IPS-15b (cell line): ENCODE data around the gene SCN9A.

ENCODE experiments used
- H3K27me3 ChIP-seq: one replicate; pipeline ENCODE4 v1.6.1; 2013; ENCODE audit warnings: low read length; ENCODE audit not compliant: control insufficient read depth, insufficient read depth
- H3K36me3 ChIP-seq: one replicate; pipeline ENCODE4 v1.6.1; 2013; ENCODE audit warnings: low read length; ENCODE audit not compliant: control insufficient read depth, insufficient read depth
- H3K4me1 ChIP-seq: one replicate; pipeline ENCODE4 v1.6.1; 2013; ENCODE audit warnings: mild to moderate bottlenecking, low read length; ENCODE audit not compliant: control insufficient read depth, insufficient read depth
- H3K4me3 ChIP-seq: one replicate; pipeline ENCODE4 v1.5.1; 2013; ENCODE audit warnings: low read depth, low read length
- H3K9ac ChIP-seq: one replicate; pipeline ENCODE4 v1.6.1; 2013; ENCODE audit warnings: low read depth, mild to moderate bottlenecking, low read length
- H3K9me3 ChIP-seq: one replicate; pipeline ENCODE4 v1.6.1; 2013; ENCODE audit warnings: mild to moderate bottlenecking, low read length; ENCODE audit not compliant: control insufficient read depth, insufficient read depth

SCN9A gene

DNA sequence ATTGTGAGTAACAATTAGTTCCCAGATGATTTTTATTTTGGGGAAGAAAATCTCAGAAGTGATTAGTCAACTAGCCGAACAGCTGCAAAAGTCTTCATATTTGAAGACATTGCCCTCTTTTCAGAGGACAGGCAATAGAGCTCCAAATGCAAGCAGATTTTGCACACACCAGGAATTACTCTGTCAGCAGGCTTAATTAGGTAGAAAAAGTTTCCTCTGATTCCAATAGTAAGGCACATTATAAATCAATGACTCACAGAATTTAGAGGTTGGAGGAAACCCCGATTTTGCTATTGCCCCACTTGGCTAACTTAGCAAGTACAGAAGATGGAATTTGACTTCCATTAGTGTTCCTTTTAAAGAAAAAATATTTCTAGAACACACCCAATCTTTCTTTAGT is 217.2 kb downstream of the SCN9A start:
- Histone ChIP-seq H3K4me1 (no peaks in the 10 kb centered on the region), H3K36me3 (no peaks in the 10 kb centered on the region), H3K9me3 (no peaks in the 10 kb centered on the region), H3K9ac (no peak overlapping the region), H3K4me3 (no peak overlapping the region), H3K27me3 (no peaks in the 10 kb centered on the region)

DNA sequence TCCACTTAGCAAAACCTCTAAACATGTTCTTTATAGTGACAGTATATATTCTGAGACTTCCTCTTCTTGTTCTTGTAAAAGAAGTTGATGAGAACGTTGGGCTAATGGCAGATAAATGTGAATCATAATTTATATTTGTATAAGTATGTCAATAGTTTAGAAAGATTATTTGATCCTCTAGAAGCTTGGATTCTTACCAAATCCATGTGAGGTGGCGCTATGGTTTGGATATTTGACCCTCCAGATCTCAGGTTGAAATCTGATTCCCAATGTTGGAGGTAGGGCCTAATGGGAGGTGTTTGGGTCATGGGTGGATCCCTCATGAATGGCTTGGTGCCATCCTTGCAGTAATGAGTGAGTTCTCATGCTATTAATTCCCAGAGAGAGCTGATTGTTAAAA is 218.2 kb downstream of the SCN9A start:
- Histone ChIP-seq H3K9me3 (no peaks in the 10 kb centered on the region), H3K36me3 (no peaks in the 10 kb centered on the region), H3K9ac (no peak overlapping the region), H3K27me3 (no peaks in the 10 kb centered on the region), H3K4me1 (no peaks in the 10 kb centered on the region), H3K4me3 (no peak overlapping the region)

DNA sequence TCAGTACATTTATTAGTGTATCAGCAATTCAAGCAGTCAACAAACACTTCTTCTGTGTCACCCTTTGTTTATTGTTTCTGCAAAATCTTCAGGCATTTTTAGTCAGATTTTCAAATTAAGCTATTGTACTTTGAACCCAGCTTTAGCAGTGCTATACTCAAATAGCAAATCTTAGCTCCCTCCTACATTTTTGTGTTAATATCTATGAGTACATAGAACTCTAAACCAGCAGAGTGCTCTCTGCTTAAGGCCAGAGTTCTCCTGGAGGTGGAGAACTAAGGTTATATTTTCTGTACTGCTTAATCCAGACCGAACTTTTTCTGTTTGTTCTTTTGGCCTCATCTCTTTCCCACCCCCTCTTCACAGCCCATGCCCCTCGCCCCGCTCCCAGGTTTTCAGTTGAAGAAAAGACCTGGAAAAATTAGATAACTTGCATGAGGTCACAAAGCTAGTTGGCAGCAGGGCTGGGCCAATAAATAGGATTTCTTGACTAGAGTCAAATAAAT is 218.7 kb downstream of the SCN9A start:
- Histone ChIP-seq H3K36me3 (no peaks in the 10 kb centered on the region), H3K4me3 (no peak overlapping the region), H3K4me1 (no peaks in the 10 kb centered on the region), H3K9me3 (no peaks in the 10 kb centered on the region), H3K27me3 (no peaks in the 10 kb centered on the region), H3K9ac (no peak overlapping the region)

DNA sequence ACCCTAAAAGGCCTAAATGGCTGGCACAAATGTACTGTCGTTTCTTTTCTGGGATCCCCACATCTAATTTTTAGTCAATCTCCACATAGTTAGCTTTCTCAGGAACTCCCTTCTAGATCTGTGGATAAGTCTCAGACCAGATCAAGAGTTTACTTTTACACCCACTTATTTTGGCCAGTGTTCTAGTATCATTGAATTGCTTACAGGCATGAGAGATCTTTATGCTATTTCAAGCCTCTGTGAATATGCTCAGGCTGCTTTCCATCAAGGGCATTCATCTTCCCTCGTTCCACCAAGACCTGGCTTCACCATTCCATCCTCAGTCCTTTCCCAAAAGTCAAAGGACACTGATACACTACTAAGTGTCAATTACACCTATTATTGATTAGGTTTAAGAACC is 220.2 kb downstream of the SCN9A start:
- no peaks in the 10 kb centered on the region for H3K36me3 ChIP-seq
- no peaks in the 10 kb centered on the region for H3K9me3 ChIP-seq
- H3K27me3 ChIP-seq: no peaks in the 10 kb centered on the region
- H3K9ac ChIP-seq: no peak overlapping the region
- no peaks in the 10 kb centered on the region for H3K4me1 ChIP-seq
- H3K4me3 ChIP-seq: no peak overlapping the region

DNA sequence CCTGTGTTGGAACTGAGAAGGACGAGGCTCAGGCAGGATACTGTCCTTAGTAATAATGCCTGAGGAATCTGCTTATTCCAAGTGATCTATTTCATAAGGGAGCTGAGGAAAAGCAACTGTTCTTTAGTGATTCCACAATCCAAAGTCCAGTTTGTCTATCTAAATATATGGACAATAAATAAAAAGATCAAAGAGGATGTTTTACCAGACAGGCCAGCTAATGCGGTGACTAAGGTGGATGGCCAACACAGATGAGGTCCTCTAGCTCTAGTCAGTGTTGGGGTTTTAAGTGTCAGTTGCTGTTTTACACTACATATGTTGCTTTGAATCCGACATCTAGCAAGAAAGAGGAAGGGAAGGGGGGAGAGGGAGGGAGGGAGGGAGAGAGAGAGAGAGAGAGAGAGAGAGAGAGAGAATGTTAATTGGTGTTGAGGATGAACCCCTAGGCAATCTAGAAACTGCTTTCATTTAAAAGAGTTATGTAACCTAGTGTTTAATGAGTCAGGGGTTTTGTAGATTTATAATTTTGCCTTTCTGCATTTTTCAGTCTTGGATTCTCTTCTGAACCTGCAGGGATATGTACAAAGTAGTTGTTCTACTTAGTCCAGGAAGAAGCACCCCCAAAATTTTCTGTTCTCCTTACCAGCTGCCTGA is 220.9 kb downstream of the SCN9A start:
- Histone ChIP-seq H3K4me1 (no peaks in the 10 kb centered on the region), H3K4me3 (no peak overlapping the region), H3K36me3 (no peaks in the 10 kb centered on the region), H3K27me3 (no peaks in the 10 kb centered on the region), H3K9ac (no peak overlapping the region), H3K9me3 (no peaks in the 10 kb centered on the region)

DNA sequence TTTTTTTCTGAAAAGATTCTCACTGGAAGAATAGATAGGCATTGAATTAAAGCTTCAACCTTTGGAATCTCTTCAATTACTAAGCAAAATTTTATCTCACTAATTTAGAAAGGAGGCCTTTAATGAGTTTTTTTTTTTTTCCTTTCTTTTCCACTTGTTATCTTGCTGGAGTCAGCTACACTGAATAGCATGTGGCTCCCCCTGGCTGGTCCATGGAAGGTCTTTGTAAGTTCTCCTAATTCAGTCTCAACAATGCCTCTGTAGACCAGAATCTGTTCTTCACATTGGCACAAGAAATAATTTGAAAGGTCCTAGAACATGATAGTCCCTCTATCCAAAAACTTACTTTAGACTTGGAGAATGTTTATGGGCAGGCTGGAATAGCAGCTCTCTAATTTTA is 223.7 kb downstream of the SCN9A start:
- H3K36me3 ChIP-seq: no peaks in the 10 kb centered on the region
- no peak overlapping the region for H3K4me3 ChIP-seq
- no peaks in the 10 kb centered on the region for H3K27me3 ChIP-seq
- H3K9ac ChIP-seq: no peak overlapping the region
- H3K9me3 ChIP-seq: no peaks in the 10 kb centered on the region
- no peaks in the 10 kb centered on the region for H3K4me1 ChIP-seq

DNA sequence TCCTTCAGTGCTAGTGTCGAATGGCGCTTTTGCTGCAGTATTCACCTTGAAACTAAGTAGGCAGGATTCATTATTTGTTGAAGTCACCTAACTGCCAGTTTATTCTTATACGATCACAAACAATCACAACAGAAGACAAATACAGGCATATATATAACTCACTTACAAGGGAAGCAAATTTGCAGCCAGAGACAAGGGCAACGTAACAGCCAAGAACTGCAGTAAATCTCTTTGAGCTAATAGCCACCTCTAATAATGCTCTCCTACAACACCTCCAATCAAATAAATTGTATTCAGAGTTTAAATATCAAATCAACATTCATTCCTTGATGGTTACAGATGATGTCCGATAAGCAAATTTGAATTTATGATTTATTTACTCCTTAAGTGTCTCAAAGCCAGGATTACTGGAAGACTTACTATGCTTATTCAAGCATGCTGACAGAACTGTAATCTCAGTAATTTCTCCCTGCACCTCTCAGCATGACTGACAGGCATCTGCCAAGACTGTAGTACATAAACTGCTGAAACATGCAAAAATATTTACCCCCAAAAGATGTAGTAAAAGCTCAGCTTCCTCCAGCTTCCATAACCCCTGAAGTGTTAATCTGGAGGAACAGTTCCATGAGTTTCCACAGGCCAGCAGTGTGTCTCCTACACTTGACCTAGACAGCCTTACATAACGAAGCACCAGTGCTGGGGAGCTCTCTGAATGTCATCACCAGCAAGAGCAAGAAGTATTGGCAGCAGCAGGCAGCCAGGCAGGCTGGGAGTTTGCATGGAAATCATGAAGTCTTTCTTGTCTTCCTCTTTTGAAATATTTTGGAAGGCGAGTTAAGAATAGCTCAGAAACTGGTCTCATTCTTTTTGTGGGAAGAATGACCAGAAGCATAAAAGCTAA is 227.0 kb downstream of the SCN9A start:
- Histone ChIP-seq H3K4me3 (no peak overlapping the region), H3K4me1 (no peaks in the 10 kb centered on the region), H3K9ac (no peak overlapping the region), H3K27me3 (no peaks in the 10 kb centered on the region), H3K9me3 (no peaks in the 10 kb centered on the region), H3K36me3 (no peaks in the 10 kb centered on the region)

DNA sequence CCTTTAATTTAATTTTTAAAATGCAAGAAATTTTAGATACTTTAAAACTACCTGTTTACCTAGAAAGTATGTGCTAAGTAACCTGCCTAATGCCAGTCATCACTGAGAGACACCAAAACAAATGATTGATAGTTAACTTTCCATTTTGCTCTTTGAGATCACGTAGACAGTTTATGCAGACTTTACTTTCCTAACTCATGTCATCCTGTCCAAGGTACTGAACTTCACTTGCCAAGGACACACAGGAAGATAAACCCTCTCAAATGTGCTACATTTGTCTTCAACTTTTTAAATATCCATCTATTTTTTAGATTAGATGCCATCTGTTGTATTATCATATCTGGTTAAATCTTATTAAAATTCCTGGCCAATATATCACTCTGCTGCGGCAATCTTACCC is 227.9 kb downstream of the SCN9A start:
- Histone ChIP-seq H3K36me3 (no peaks in the 10 kb centered on the region), H3K4me1 (no peaks in the 10 kb centered on the region), H3K4me3 (no peak overlapping the region), H3K27me3 (no peaks in the 10 kb centered on the region), H3K9ac (no peak overlapping the region), H3K9me3 (no peaks in the 10 kb centered on the region)
